IPS-NIHi11 (cell line): Measurements from ENCODE around the gene CGB5.
A peak's percentile ranks its signal among the peaks of the same experiment; 100 is the strongest.
"Not testable (repeated sequence)": the region's sequence is repeated elsewhere in the genome, so short reads cannot be mapped to it uniquely, and the experiment has no call there.

Source experiments
- DNase-seq: peaks from one replicate; pipeline ENCODE4 v3.0.0; 2012; ENCODE audit warnings: mixed read lengths, low spot score

The CGB5 gene

GRCh38 chr19:49043548-49043947, at the start of gene CGB5:
TSS of gene CGB5 (plus strand) at chr19:49043848. CDS start at chr19:49044210, 362 bp downstream.
- DNase-seq: not testable (repeated sequence)

- no peak for DNase-seq
Measured at GRCh38 chr19:48994035-48994386, 49.6 kb upstream of the CGB5 start.

GRCh38 chr19:48997972-48998371, 45.7 kb upstream of the CGB5 start:
- peak; percentile 73 for DNase-seq

GRCh38 chr19:48999481-49000325, 43.9 kb upstream of the CGB5 start:
- DNase-seq: peak; percentile 78

- no peak for DNase-seq
Measured at GRCh38 chr19:49004133-49004532, 39.5 kb upstream of the CGB5 start.

GRCh38 chr19:49004964-49005614, 38.6 kb upstream of the CGB5 start:
- no peak for DNase-seq

- no peak for DNase-seq
Measured at GRCh38 chr19:49006905-49007304, 36.7 kb upstream of the CGB5 start.

GRCh38 chr19:49009828-49010227, 33.8 kb upstream of the CGB5 start:
- DNase-seq: no peak

- DNase-seq: no peak
Measured at GRCh38 chr19:49010453-49010852, 33.2 kb upstream of the CGB5 start.

GRCh38 chr19:49011194-49011593, 32.5 kb upstream of the CGB5 start:
- no peak for DNase-seq

GRCh38 chr19:49014123-49014869, 29.4 kb upstream of the CGB5 start:
- DNase-seq: no peak

GRCh38 chr19:49014870-49015255, 28.8 kb upstream of the CGB5 start:
- no peak for DNase-seq

- no peak for DNase-seq
Measured at GRCh38 chr19:49016067-49016839, 27.4 kb upstream of the CGB5 start.

GRCh38 chr19:49017041-49017665, 26.5 kb upstream of the CGB5 start, which contains the start of gene LHB:
TSS of gene LHB (minus strand) at chr19:49017091. CDS start at chr19:49017081, 10 bp downstream.
- DNase-seq: peak; percentile 19

GRCh38 chr19:49017666-49018351, 25.8 kb upstream of the CGB5 start:
- DNase-seq: peak; percentile 85

- DNase-seq: peak; percentile 3
Measured at GRCh38 chr19:49018388-49019241, 25.0 kb upstream of the CGB5 start.

GRCh38 chr19:49019242-49019932, 24.3 kb upstream of the CGB5 start:
- peak; percentile 84 for DNase-seq

GRCh38 chr19:49020342-49020741, 23.3 kb upstream of the CGB5 start:
- peak; percentile 50 for DNase-seq
